Ascending aorta (tissue), 2 donors: ENCODE measurements around the gene C6orf47. TPM values are rescaled to one million over a fixed set of nuclear protein-coding genes. Genes with fewer than 3 reads are reported as not detected.

Experiments used
- DNase-seq, 2 donors: peaks; one replicate each; pipeline ENCODE4 v3.0.0-alpha.2; 2019; ENCODE audit warnings: low spot score in 2 of 2
- H3K27ac ChIP-seq, 2 donors: fragments of 200-600 bp; sonication (generic); one replicate each; pipeline ENCODE4 v1.5.1; 2016 to 2017; ENCODE audit warnings: mild to moderate bottlenecking in 1 of 2
- H3K27me3 ChIP-seq: fragments of 200-600 bp; sonication (generic); one replicate; pipeline ENCODE4 v1.5.1; 2017
- H3K36me3 ChIP-seq, 2 donors: fragments of 200-600 bp; sonication (generic); one replicate each; pipeline ENCODE4 v1.5.1; 2016
- H3K4me1 ChIP-seq, 2 donors: fragments of 200-600 bp; sonication (generic); one replicate each; pipeline ENCODE4 v1.5.1; 2016 to 2017; ENCODE audit warnings: mild to moderate bottlenecking in 1 of 2
- H3K4me3 ChIP-seq, 2 donors: fragments of 200-600 bp; sonication (generic); one replicate each; pipeline ENCODE4 v1.5.1; 2016 to 2017; ENCODE audit warnings: mild to moderate bottlenecking in 1 of 2
- H3K9me3 ChIP-seq, 2 donors: fragments of 200-600 bp; sonication (generic); one replicate each; pipeline ENCODE4 v1.5.1; 2016
- CTCF ChIP-seq, 3 experiments: fragments of 200-600 bp in 2 of 3; fragments of 450-650 bp in 1 of 3; sonication (generic) in 2 of 3; IDR thresholded peaks; one replicate each; pipeline ENCODE4 v1.5.1; 2016 to 2019; ENCODE audit warnings: antibody characterized with exemption in 3 of 3, mild to moderate bottlenecking in 1 of 3, moderate library complexity in 1 of 3
- intact Hi-C: fragments of 100-400 bp; cut with DNase I; formaldehyde crosslinking; loops from one replicate; pipeline ENCODE4 v1.15.1; 2023
- total RNA-seq: library from RNA; depleted of rRNA; stranded (reverse); fragments of >200 nt; gene quantifications from one replicate; pipeline ENCODE4 v1.1.0, GENCODE V29; 2016

C6orf47 gene
- total RNA-seq, 1 donor from 2014 or later, result 20.9 TPM

DNA sequence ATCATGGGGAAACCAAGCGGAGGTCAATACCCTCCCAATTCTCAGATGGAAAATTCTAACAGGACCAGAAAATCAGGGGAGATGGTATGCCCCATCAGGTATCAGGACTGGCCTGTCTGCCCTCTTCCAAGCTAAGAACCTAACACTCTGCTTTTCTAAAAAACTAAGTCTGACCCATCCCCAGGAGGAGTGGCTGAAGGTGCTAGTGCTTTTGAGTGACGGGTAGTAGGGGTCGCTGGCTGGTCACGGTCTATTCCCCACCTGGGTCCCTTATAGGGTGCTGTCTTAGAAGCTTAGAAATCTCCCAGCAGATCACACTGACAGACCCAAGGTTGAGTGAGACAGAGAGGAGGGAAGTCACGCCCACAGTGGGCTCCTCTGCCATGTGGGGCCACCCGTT, 33.0 kb upstream of the C6orf47 start:
- Histone ChIP-seq H3K4me3 (no peak overlapping the region), H3K9me3 (no peaks in the 10 kb centered on the region), H3K27ac (no peak overlapping the region), H3K27me3 (no peaks in the 10 kb centered on the region), H3K36me3 (peaks cover 71 to 84% of the 10 kb centered on the region in 2 donors), H3K4me1 (no peaks in the 10 kb centered on the region)
- intact Hi-C loops, result no loop called here
- no peak for DNase-seq
- TF ChIP-seq CTCF (IDR thresholded peaks at IDR 0.05), result no peak

- peaks cover 77 to 88% of the 10 kb centered on the region in 2 donors for H3K36me3 ChIP-seq
- TF ChIP-seq CTCF (IDR thresholded peaks at IDR 0.05), result no peak
Measured at GRCh38 chr6:31692886-31693285, 32.3 kb upstream of the C6orf47 start.

GRCh38 chr6:31692353-31692752, 31.8 kb upstream of the C6orf47 start:
- H3K36me3 ChIP-seq, result peaks cover 82 to 94% of the 10 kb centered on the region in 2 donors
- DNase-seq, result no peak
- TF ChIP-seq CTCF (IDR thresholded peaks at IDR 0.05), result no peak
- intact Hi-C loops, result no loop called here
- H3K9me3 ChIP-seq, result no peaks in the 10 kb centered on the region
- H3K4me3 ChIP-seq, result no peak overlapping the region
- H3K27me3 ChIP-seq, result no peaks in the 10 kb centered on the region
- no peaks in the 10 kb centered on the region for H3K4me1 ChIP-seq
- H3K27ac ChIP-seq, result no peak overlapping the region

More at GRCh38 chr6:31692886-31693285, 32.3 kb upstream of the C6orf47 start:
- Histone ChIP-seq H3K9me3 (no peaks in the 10 kb centered on the region), H3K27ac (no peak overlapping the region), H3K27me3 (no peaks in the 10 kb centered on the region), H3K4me3 (no peak overlapping the region), H3K4me1 (no peaks in the 10 kb centered on the region)
- intact Hi-C loops, result no loop called here
- no peak for DNase-seq

DNA sequence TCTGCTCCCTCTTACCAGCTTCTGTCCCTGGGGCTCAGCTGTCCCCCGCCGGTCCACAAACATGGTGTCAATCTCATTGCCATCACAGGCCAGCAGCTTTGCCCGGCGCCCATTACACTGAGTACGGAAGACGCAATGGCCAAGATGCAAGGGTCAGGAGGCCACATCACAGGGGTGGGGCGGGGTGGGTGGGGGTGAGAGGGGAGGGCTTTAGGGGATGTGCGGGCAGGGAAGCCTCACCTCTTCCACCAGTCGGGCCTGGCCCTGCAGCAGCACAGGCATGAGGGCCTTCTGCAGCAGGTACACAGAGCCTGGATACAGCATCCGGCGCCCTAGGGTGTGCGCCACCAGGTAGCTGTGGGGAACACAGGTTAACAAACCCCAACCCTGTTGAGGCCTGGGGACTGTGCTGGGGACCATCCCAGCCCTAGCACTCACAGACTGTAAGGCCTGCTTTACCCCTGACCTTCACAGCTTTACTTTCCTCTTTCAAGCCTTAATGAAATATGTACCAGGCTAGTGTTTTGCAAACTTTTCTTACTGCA, 31.1 kb upstream of the C6orf47 start:
- H3K9me3 ChIP-seq, result no peaks in the 10 kb centered on the region
- no peak for TF ChIP-seq CTCF (IDR thresholded peaks at IDR 0.05)
- no peak overlapping the region for H3K4me3 ChIP-seq
- H3K27ac ChIP-seq, result no peak overlapping the region
- DNase-seq, result no peak
- no peaks in the 10 kb centered on the region for H3K27me3 ChIP-seq
- intact Hi-C loops, result no loop called here
- H3K36me3 ChIP-seq, result peaks cover 83 to 97% of the 10 kb centered on the region in 2 donors
- H3K4me1 ChIP-seq, result no peaks in the 10 kb centered on the region

DNA sequence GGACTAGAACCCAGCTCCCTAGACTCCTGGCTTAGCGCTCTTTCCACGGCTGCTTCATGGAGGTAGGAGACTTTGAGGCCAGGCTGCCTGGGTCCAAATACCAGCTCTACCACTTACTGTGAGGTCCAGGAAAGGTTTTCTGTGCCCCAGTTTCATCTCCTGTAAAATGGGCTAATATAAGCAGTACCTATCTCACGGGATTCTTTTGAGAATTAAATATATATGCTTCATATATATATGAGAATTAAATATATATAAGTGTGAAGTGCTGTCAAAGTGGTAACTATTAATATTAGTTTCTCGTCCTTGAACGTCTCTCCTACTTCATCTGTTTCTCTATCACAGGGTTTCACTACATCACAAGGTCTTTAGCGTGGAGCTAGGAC, 30.5 kb upstream of the C6orf47 start:
- no peaks in the 10 kb centered on the region for H3K27me3 ChIP-seq
- no peak for TF ChIP-seq CTCF (IDR thresholded peaks at IDR 0.05)
- H3K9me3 ChIP-seq, result no peaks in the 10 kb centered on the region
- intact Hi-C loops, result no loop called here
- H3K4me1 ChIP-seq, result no peaks in the 10 kb centered on the region
- peaks cover 77 to 97% of the 10 kb centered on the region in 2 donors for H3K36me3 ChIP-seq
- no peak for DNase-seq
- no peak overlapping the region for H3K27ac ChIP-seq
- no peak overlapping the region for H3K4me3 ChIP-seq
